HCT116 (cell line): Measurements from ENCODE around the gene ZNF425. TPM values are rescaled to one million over a fixed set of nuclear protein-coding genes. Genes with fewer than 3 reads are reported as not detected.

ENCODE experiments used
- ATAC-seq: fragments of 200-7000 bp; cut with Tn5 transposase; 2 replicates; pipeline ENCODE4 v1.9.1; 2020; ENCODE audit warnings: mild to moderate bottlenecking, moderate library complexity
- BruUV-seq: library from RNA; stranded (reverse); fragments of 400-500 nt; replicated peaks from 2 replicates; lab custom pipeline; 2021; lab: Mats Ljungman, UMichigan
- CTCF ChIA-PET: fragments of 300-600 bp; sonication (Branson Sonifier 250); formaldehyde crosslinking; loops from one replicate; lab custom pipeline; 2021; ENCODE audit warnings: antibody characterized with exemption; lab: Charles Lee
- POLR2A ChIA-PET: fragments of 300-600, 350-600 bp; sonication (Branson Sonifier 250); formaldehyde crosslinking; loops from one replicate; lab custom pipeline; 2021; ENCODE audit warnings: antibody characterized with exemption; lab: Charles Lee
- RAD21 ChIA-PET, 2 experiments: fragments of 300-600 bp; sonication (Branson Sonifier 250); formaldehyde crosslinking; loops; one replicate each; lab custom pipeline; 2023; ENCODE audit warnings: low total read pairs in 2 of 2; ENCODE audit not compliant: uncharacterized antibody in 2 of 2, unreplicated experiment in 2 of 2, low non-redundant PET in 1 of 2; lab: Charles Lee
- DNase-seq: peaks from one replicate; pipeline ENCODE4 v3.0.0-alpha.2; 2010; ENCODE audit warnings: low read depth, low spot score
- H2AFZ ChIP-seq: fragments of 200-600 bp; shearing (Covaris generic), sonication (generic); 2 replicates; pipeline ENCODE4 v1.6.1; 2017; ENCODE audit warnings: low read depth, mixed run types, mixed read lengths, antibody characterized with exemption, low read length; ENCODE audit not compliant: poor library complexity, severe bottlenecking
- H3K27ac ChIP-seq: 2 replicates; pipeline ENCODE4 v1.5.1; 2012; ENCODE audit warnings: low read depth, low read length
- H3K27me3 ChIP-seq: fragments of 200-600 bp; sonication (generic); 2 replicates; pipeline ENCODE4 v1.6.1; 2016; ENCODE audit warnings: mixed run types, low read length, mixed read lengths; ENCODE audit not compliant: insufficient read depth
- H3K36me3 ChIP-seq, 2 experiments: fragments of 200-500 bp in 1 of 2; fragments of 200-600 bp in 1 of 2; sonication (Bioruptor generic) in 1 of 2; sonication (generic) in 1 of 2; 2 replicates each; pipeline versions ENCODE4 v1.5.1 to v1.6.1; 2014 to 2016; ENCODE audit warnings: low read length in 2 of 2, inconsistent platforms in 1 of 2, mixed read lengths in 1 of 2, mixed run types in 1 of 2; ENCODE audit not compliant: insufficient read depth in 2 of 2, control insufficient read depth in 1 of 2
- H3K4me1 ChIP-seq, 2 experiments: fragments of 200-600 bp in 1 of 2; sonication (generic) in 1 of 2; 2 replicates each; pipeline versions ENCODE4 v1.5.1 to v1.6.1; 2012 to 2017; ENCODE audit warnings: low read length in 2 of 2, inconsistent platforms in 1 of 2, mild to moderate bottlenecking in 1 of 2, mixed read lengths in 1 of 2, mixed run types in 1 of 2, moderate library complexity in 1 of 2; ENCODE audit not compliant: insufficient read depth in 2 of 2, control insufficient read depth in 1 of 2
- H3K4me2 ChIP-seq: fragments of 200-600 bp; sonication (generic); 2 replicates; pipeline ENCODE4 v1.6.1; 2017; ENCODE audit warnings: mixed run types, low read length, mixed read lengths
- H3K4me3 ChIP-seq, 2 experiments: fragments of 200-600 bp in 1 of 2; sonication (generic) in 1 of 2; replicated peaks in 1 of 2; 2 replicates each; pipeline ENCODE4 v1.5.1; 2011 to 2016; ENCODE audit warnings: low read length in 2 of 2, control low read depth in 1 of 2, low read depth in 1 of 2, mild to moderate bottlenecking in 1 of 2, mixed read lengths in 1 of 2, mixed run types in 1 of 2
- H3K79me2 ChIP-seq: fragments of 200-600 bp; sonication (generic); 2 replicates; pipeline ENCODE4 v1.6.1; 2017; ENCODE audit warnings: mild to moderate bottlenecking, mixed run types, low read length, moderate library complexity, mixed read lengths; ENCODE audit not compliant: insufficient read depth
- H3K9ac ChIP-seq: fragments of 200-600 bp; sonication (generic); 2 replicates; pipeline ENCODE4 v1.6.1; 2016; ENCODE audit warnings: low read length, mixed read lengths
- H3K9me2 ChIP-seq: fragments of 200-600 bp; sonication (generic), shearing (Covaris generic); 2 replicates; pipeline ENCODE4 v1.6.1; 2017; ENCODE audit warnings: mixed run types, mild to moderate bottlenecking, moderate library complexity; ENCODE audit not compliant: insufficient read depth
- H3K9me3 ChIP-seq, 2 experiments: fragments of 200-500 bp in 1 of 2; fragments of 200-600 bp in 1 of 2; sonication (Bioruptor generic) in 1 of 2; sonication (generic) in 1 of 2; 2 replicates each; pipeline ENCODE4 v1.6.1; 2014 to 2017; ENCODE audit warnings: low read length in 2 of 2, mixed read lengths in 2 of 2, inconsistent platforms in 1 of 2, low read depth in 1 of 2, mild to moderate bottlenecking in 1 of 2, mixed run types in 1 of 2, moderate library complexity in 1 of 2; ENCODE audit not compliant: control insufficient read depth in 1 of 2, insufficient read depth in 1 of 2
- H4K20me1 ChIP-seq: fragments of 200-600 bp; sonication (generic), shearing (Covaris generic); 2 replicates; pipeline ENCODE4 v1.6.1; 2017; ENCODE audit warnings: mixed run types, mild to moderate bottlenecking, moderate library complexity; ENCODE audit not compliant: insufficient read depth
- ATF3 ChIP-seq: IDR thresholded peaks from 2 replicates; pipeline ENCODE4 v1.6.1; 2012
- CBX3 ChIP-seq: IDR thresholded peaks from 2 replicates; pipeline ENCODE4 v1.6.1; 2012; ENCODE audit warnings: low read depth
- CEBPB ChIP-seq: IDR thresholded peaks from 2 replicates; pipeline ENCODE4 v1.6.1; 2012; ENCODE audit warnings: low read depth
- CTCF ChIP-seq, 3 experiments: fragments of 200-600 bp in 1 of 3; sonication (generic) in 1 of 3; IDR thresholded peaks in 2 of 3; conservative IDR thresholded peaks in 1 of 3; 2 replicates each; pipeline ENCODE4 v1.5.1; 2012 to 2017; ENCODE audit warnings: low read depth in 2 of 3, low read length in 2 of 3, antibody characterized with exemption in 1 of 3, borderline replicate concordance in 1 of 3, control low read depth in 1 of 3, mild to moderate bottlenecking in 1 of 3, mixed read lengths in 1 of 3, mixed run types in 1 of 3, moderate library complexity in 1 of 3; ENCODE audit not compliant: insufficient read depth in 1 of 3
- EGR1 ChIP-seq: IDR thresholded peaks from 2 replicates; pipeline ENCODE4 v1.6.1; 2012; ENCODE audit warnings: low read depth
- ELF1 ChIP-seq: IDR thresholded peaks from 2 replicates; pipeline ENCODE4 v1.6.1; 2012; ENCODE audit warnings: low read depth, borderline replicate concordance
- EZH2 ChIP-seq: fragments of 200-600 bp; sonication (generic); IDR thresholded peaks from 2 replicates; pipeline ENCODE4 v1.6.1; 2017; ENCODE audit warnings: antibody characterized with exemption, mixed run types
- EZH2phosphoT487 ChIP-seq: fragments of 200-600 bp; IDR thresholded peaks from 2 replicates; pipeline ENCODE4 v1.6.1; 2018; ENCODE audit warnings: antibody characterized with exemption, borderline replicate concordance
- POLR2A ChIP-seq: IDR thresholded peaks from 2 replicates; pipeline ENCODE4 v1.7.0; 2011; ENCODE audit warnings: borderline replicate concordance; ENCODE audit not compliant: insufficient read depth, insufficient read length; ENCODE audit errors: extremely low read depth
- REST ChIP-seq: IDR thresholded peaks from 2 replicates; pipeline ENCODE4 v1.6.1; 2012; ENCODE audit warnings: low read depth
- SIN3A ChIP-seq: IDR thresholded peaks from 2 replicates; pipeline ENCODE4 v1.6.1; 2012; ENCODE audit warnings: low read depth
- SP1 ChIP-seq: IDR thresholded peaks from 2 replicates; pipeline ENCODE4 v1.6.1; 2012; ENCODE audit warnings: low read depth
- SRF ChIP-seq: IDR thresholded peaks from 2 replicates; pipeline ENCODE4 v1.6.1; 2012; ENCODE audit warnings: low read depth
- YY1 ChIP-seq: IDR thresholded peaks from 2 replicates; pipeline ENCODE4 v1.6.1; 2011; ENCODE audit warnings: low read length, low read depth, moderate library complexity, mild to moderate bottlenecking; ENCODE audit not compliant: insufficient replicate concordance; ENCODE audit errors: extremely low read depth
- ZBTB33 ChIP-seq: IDR thresholded peaks from 2 replicates; pipeline ENCODE4 v1.6.1; 2011; ENCODE audit warnings: mild to moderate bottlenecking, low read length, moderate library complexity; ENCODE audit not compliant: insufficient replicate concordance; ENCODE audit errors: extremely low read depth
- intact Hi-C: fragments of 100-400 bp; cut with micrococcal nuclease; formaldehyde crosslinking; loops from 2 replicates; pipeline ENCODE4 v1.10.0; 2022
- total RNA-seq: library from RNA; stranded (reverse); gene quantifications from one replicate; pipeline ENCODE4 v1.2.1, GENCODE V29; 2021; ENCODE audit not compliant: unreplicated experiment

ZNF425 gene
- total RNA-seq, 1 experiment from 2014 or later, result 2.1 TPM

- TF ChIP-seq SRF (no peak), YY1 (no peak), SIN3A (no peak), ZBTB33 (no peak), EZH2 (no peak), SP1 (no peak), ELF1 (no peak), REST (no peak), CBX3 (no peak), EZH2phosphoT487 (no peak), POLR2A (no peak), CEBPB (no peak), EGR1 (no peak), ATF3 (no peak), CTCF (IDR thresholded peaks at IDR 0.05 in 2 of 3, conservative IDR thresholded peaks at IDR 0.05 in 1 of 3; ENCODE audit: borderline replicate concordance in 1 of 3, insufficient read depth in 1 of 3, low read depth in 2 of 3, low read length in 2 of 3) (no peak)
These were observed 66.0 kb downstream of the ZNF425 start for GRCh38 chr7:149060156-149060555.

More at GRCh38 chr7:149060156-149060555, 66.0 kb downstream of the ZNF425 start:
- Histone ChIP-seq H3K9ac (no peak overlapping the region), H3K9me2 (no peaks in the 10 kb centered on the region), H3K4me3 (no peak overlapping the region), H2AFZ (no peak overlapping the region), H3K27ac (no peak overlapping the region), H3K4me1 (peaks cover 3 to 19% of the 10 kb centered on the region in 2 experiments; a peak in 3 of 4 replicates), H3K27me3 (no peaks in the 10 kb centered on the region), H3K4me2 (no peak overlapping the region), H3K79me2 (no peaks in the 10 kb centered on the region), H4K20me1 (no peaks in the 10 kb centered on the region), H3K36me3 (no peaks in the 10 kb centered on the region), H3K9me3 (no peaks in the 10 kb centered on the region)
- POLR2A ChIA-PET, result no interaction called here
- ATAC-seq (no peak), DNase-seq (no peak)
- intact Hi-C loops, result no loop called here
- CTCF ChIA-PET, result no interaction called here
- no TSS peak for BruUV-seq
- RAD21 ChIA-PET, result no interaction called here
